GM12878 (cell line): ENCODE data around the gene MSL2. TPM values are rescaled to one million over a fixed set of nuclear protein-coding genes. Genes with fewer than 3 reads are reported as not detected.

Experiments used
- ATAC-seq: fragments of 200-7000 bp; cut with Tn5 transposase; 3 replicates; pipeline ENCODE4 v1.9.1; 2020; ENCODE audit warnings: mild to moderate bottlenecking, moderate library complexity
- BruUV-seq: library from RNA; stranded (reverse); fragments of 400-500 nt; replicated peaks from 2 replicates; lab custom pipeline; 2021; lab: Mats Ljungman, UMichigan
- CTCF ChIA-PET: fragments of 300-600 bp; sonication (Branson Sonifier 250); formaldehyde crosslinking; extraction: SDS; loops from one replicate; lab custom pipeline; 2021; ENCODE audit warnings: inconsistent platforms; lab: Yijun Ruan, JAX
- POLR2A ChIA-PET: fragments of 350-600 bp; formaldehyde crosslinking; extraction: SDS; loops from one replicate; lab custom pipeline; 2021; ENCODE audit warnings: inconsistent platforms; lab: Charles Lee
- RAD21 ChIA-PET: fragments of 300-600 bp; sonication (Branson Sonifier 250); formaldehyde crosslinking; loops from one replicate; lab custom pipeline; 2023; ENCODE audit warnings: antibody characterized with exemption; ENCODE audit not compliant: unreplicated experiment; lab: Charles Lee
- SMC1A ChIA-PET: fragments of 300-600 bp; sonication (Branson Sonifier 250); formaldehyde crosslinking; loops from one replicate; lab custom pipeline; 2023; ENCODE audit not compliant: unreplicated experiment, uncharacterized antibody; lab: Charles Lee
- DNase-seq: peaks from one replicate; pipeline ENCODE4 v3.0.0-alpha.2; 2011; ENCODE audit warnings: low read depth, low spot score
- FAIRE-seq: peaks from 3 replicates; lab custom pipeline; 2011; peaks lifted over from hg19 to GRCh38; lab: Jason Lieb, UNC
- H2AFZ ChIP-seq: 2 replicates; pipeline ENCODE4 v1.6.0; 2011; ENCODE audit warnings: low read depth, low read length, control low read depth; ENCODE audit not compliant: control insufficient read depth
- H3K27ac ChIP-seq: 2 replicates; pipeline ENCODE4 v1.5.1; 2011; ENCODE audit warnings: control low read depth; ENCODE audit not compliant: control insufficient read depth, insufficient read depth
- H3K27me3 ChIP-seq, 2 experiments: replicated peaks in 1 of 2; 2 replicates each; pipeline versions ENCODE4 v1.6.0 to v1.6.1; 2011; ENCODE audit warnings: low read length in 1 of 2; ENCODE audit not compliant: control insufficient read depth in 2 of 2, insufficient read depth in 2 of 2
- H3K36me3 ChIP-seq, 2 experiments: 2 replicates each; pipeline ENCODE4 v1.5.1; 2011; ENCODE audit warnings: low read length in 1 of 2; ENCODE audit not compliant: control insufficient read depth in 2 of 2, insufficient read depth in 2 of 2
- H3K4me1 ChIP-seq: 2 replicates; pipeline ENCODE4 v1.6.1; 2011; ENCODE audit warnings: mild to moderate bottlenecking, low read length, moderate library complexity, mixed read lengths; ENCODE audit not compliant: control insufficient read depth, insufficient read depth
- H3K4me2 ChIP-seq: 2 replicates; pipeline ENCODE4 v1.6.0; 2011; ENCODE audit warnings: control low read depth; ENCODE audit not compliant: control insufficient read depth, insufficient read depth
- H3K4me3 ChIP-seq: fragments of 200-600 bp; sonication (generic); 2 replicates; pipeline ENCODE4 v1.5.1; 2016
- H3K79me2 ChIP-seq: 2 replicates; pipeline ENCODE4 v1.6.0; 2011; ENCODE audit warnings: low read length; ENCODE audit not compliant: control insufficient read depth, insufficient read depth
- H3K9ac ChIP-seq: 2 replicates; pipeline ENCODE4 v1.8.0; 2011; ENCODE audit warnings: low read length, control low read depth, mixed read lengths; ENCODE audit not compliant: control insufficient read depth, insufficient read depth
- H3K9me3 ChIP-seq: replicated peaks from 3 replicates; pipeline ENCODE4 v1.5.1; 2011; ENCODE audit warnings: mild to moderate bottlenecking, low read length; ENCODE audit not compliant: control insufficient read depth, insufficient read depth
- H4K20me1 ChIP-seq: 2 replicates; pipeline ENCODE4 v1.6.0; 2011; ENCODE audit not compliant: control insufficient read depth, insufficient read depth
- ATF3 ChIP-seq: IDR thresholded peaks from 2 replicates; pipeline ENCODE4 v1.6.1; 2011; ENCODE audit warnings: low read depth, mild to moderate bottlenecking, low read length, moderate library complexity, borderline replicate concordance; ENCODE audit errors: extremely low read depth
- BCL3 ChIP-seq: IDR thresholded peaks from 2 replicates; pipeline ENCODE4 v1.6.1; 2011; ENCODE audit warnings: borderline replicate concordance, low read depth, mild to moderate bottlenecking, moderate library complexity, low read length; ENCODE audit not compliant: insufficient read depth, poor library complexity, severe bottlenecking
- CHD2 ChIP-seq: IDR thresholded peaks from 2 replicates; pipeline ENCODE4 v1.6.1; 2011; ENCODE audit warnings: low read depth, low read length, improper control_type of control experiment, borderline replicate concordance
- KAT2A ChIP-seq: conservative IDR thresholded peaks from 2 replicates; pipeline ENCODE4 v1.6.1; 2011; ENCODE audit warnings: low read depth, low read length; ENCODE audit not compliant: control insufficient read depth
- MTA3 ChIP-seq: IDR thresholded peaks from 2 replicates; pipeline ENCODE4 v1.6.1; 2012; ENCODE audit warnings: low read length, inconsistent platforms, borderline replicate concordance
- NFYB ChIP-seq: IDR thresholded peaks from 2 replicates; pipeline ENCODE4 v1.6.1; 2011; ENCODE audit warnings: low read depth, mild to moderate bottlenecking, low read length, improper control_type of control experiment, moderate library complexity; ENCODE audit not compliant: insufficient read depth
- NR2F1 ChIP-seq: fragments of 450-650 bp; conservative IDR thresholded peaks from 2 replicates; pipeline ENCODE4 v1.6.1; 2017; ENCODE audit warnings: mild to moderate bottlenecking
- PBX3 ChIP-seq: IDR thresholded peaks from 2 replicates; pipeline ENCODE4 v1.6.1; 2011; ENCODE audit warnings: mild to moderate bottlenecking, low read depth, low read length, moderate library complexity; ENCODE audit not compliant: insufficient replicate concordance
- POU2F2 ChIP-seq: IDR thresholded peaks from 3 replicates; pipeline ENCODE4 v1.6.1; 2011; ENCODE audit warnings: low read depth, mild to moderate bottlenecking, low read length, borderline replicate concordance
- RAD51 ChIP-seq: fragments of 450-650 bp; IDR thresholded peaks from 2 replicates; pipeline ENCODE4 v1.6.1; 2016; ENCODE audit warnings: moderate library complexity, mild to moderate bottlenecking, inconsistent platforms
- RFX5 ChIP-seq: IDR thresholded peaks from 2 replicates; pipeline ENCODE4 v1.6.1; 2011; ENCODE audit warnings: low read depth, low read length, improper control_type of control experiment
- SIX5 ChIP-seq: IDR thresholded peaks from 2 replicates; pipeline ENCODE4 v1.6.1; 2011; ENCODE audit warnings: mild to moderate bottlenecking, low read depth, low read length, moderate library complexity; ENCODE audit not compliant: severe bottlenecking
- STAT1 ChIP-seq: fragments of 450-650 bp; conservative IDR thresholded peaks from 2 replicates; pipeline ENCODE4 v1.6.1; 2014; ENCODE audit warnings: antibody characterized with exemption, mild to moderate bottlenecking
- TAF1 ChIP-seq: IDR thresholded peaks from 2 replicates; pipeline ENCODE4 v1.6.1; 2011; ENCODE audit warnings: mild to moderate bottlenecking, low read depth, low read length, borderline replicate concordance
- ZNF217 ChIP-seq: fragments of 450-650 bp; IDR thresholded peaks from 2 replicates; pipeline ENCODE4 v1.6.1; 2017; ENCODE audit warnings: antibody characterized with exemption, mild to moderate bottlenecking
- WGBS: methylation state at CpG from one replicate; pipeline ENCODE4 v1.1.6; 2016; ENCODE audit warnings: low lambda C conversion rate; ENCODE audit not compliant: insufficient replicate concordance, insufficient coverage; ENCODE audit errors: missing lambda C conversion rate; 5-methylcytosine and 5-hydroxymethylcytosine counted together
- in situ Hi-C: fragments of 300-500 bp; cut with MboI; formaldehyde crosslinking; loops from 9 replicates; pipeline ENCODE4 v1.14.3; 2018; ENCODE audit warnings: mixed read lengths
- intact Hi-C: fragments of 100-400 bp; cut with micrococcal nuclease; formaldehyde crosslinking; loops from one replicate; pipeline ENCODE4 v1.14.2; 2022; ENCODE audit not compliant: unreplicated experiment
- polyA plus RNA-seq, 11 experiments: library from polyadenylated mRNA; depleted of rRNA in 4 of 11; unstranded in 6 of 11; stranded (reverse) in 5 of 11; fragments of >200 nt; fragmentation: Nextera tagmentation in 4 of 11; fragmentation: Illumina TruSeq in 1 of 11; extraction: Ambion mirVana in 4 of 11; extraction: Trizol in 1 of 11; gene quantifications; 1 replicate in 1 of 11; 2 replicates in 10 of 11; pipeline versions ENCODE4 v1.2.1 to v1.2.3, GENCODE V29; 2011 to 2016; ENCODE audit warnings: inconsistent platforms in 2 of 11, missing spikeins in 2 of 11, low read depth in 1 of 11
- total RNA-seq, 4 experiments: library from RNA; depleted of rRNA in 3 of 4; stranded (reverse); fragments of >200 nt in 3 of 4; fragmentation: Illumina TruSeq in 1 of 4; extraction: Trizol in 1 of 4; gene quantifications; 2 replicates each; pipeline versions ENCODE4 v1.2.1 to v1.2.3, GENCODE V29; 2013 to 2021

Gene MSL2
- total and polyA plus RNA-seq, 10 of the 15 experiments (the other 5 are each of a cell fraction or from before 2014, with no cell fraction given), result 3.5 to 31.7 (median 10.5) TPM

GRCh38 chr3:136162322-136162721 is 33.8 kb downstream of the MSL2 start:
- no TSS peak for BruUV-seq

GRCh38 chr3:136161516-136161915 is 34.6 kb downstream of the MSL2 start:
- ChIA-PET CTCF (interaction anchor here (1.1 kb wide), 1 partner anchor 591 kb away, joined by 6 read pairs; no protein-coding TSS in a partner anchor), RAD21 (no interaction called here), POLR2A (no interaction called here), SMC1A (interaction anchor here (0.6 kb wide), 1 partner anchor 32 kb away, joined by 3 read pairs; no protein-coding TSS in a partner anchor)
- peaks cover 7% of the 10 kb centered on the region; the same call in 1 of the 2 replicates for H4K20me1 ChIP-seq
- in situ Hi-C loops, result no loop called here
- no peaks in the 10 kb centered on the region for H3K4me1 ChIP-seq
- FAIRE-seq (no peak), DNase-seq (no peak), ATAC-seq (no peak)
- H2AFZ ChIP-seq, result no peak overlapping the region
- H3K27me3 ChIP-seq, result no peaks in the 10 kb centered on the region
- H3K4me3 ChIP-seq, result no peak overlapping the region
- H3K9ac ChIP-seq, result no peak overlapping the region
- H3K79me2 ChIP-seq, result peaks cover 90% of the 10 kb centered on the region
- TF ChIP-seq TAF1 (no peak), NR2F1 (no peak), STAT1 (no peak), ATF3 (no peak), SIX5 (no peak), MTA3 (no peak), RAD51 (no peak), NFYB (no peak), POU2F2 (no peak), PBX3 (no peak)
- intact Hi-C loops, result no loop called here
- H3K4me2 ChIP-seq, result no peak overlapping the region
- peaks cover 2% of the 10 kb centered on the region for H3K9me3 ChIP-seq
- no TSS peak for BruUV-seq
- H3K36me3 ChIP-seq, result 0 out of 4 replicates have a peak, but pooled peaks cover 0 to 3% of the 10 kb centered on the region in 2 experiments
- no peak overlapping the region for H3K27ac ChIP-seq

More at GRCh38 chr3:136162322-136162721, 33.8 kb downstream of the MSL2 start:
- no peak overlapping the region for H3K9ac ChIP-seq
- H3K36me3 ChIP-seq, result 0 out of 4 replicates have a peak, but pooled peaks cover 0 to 3% of the 10 kb centered on the region in 2 experiments
- H2AFZ ChIP-seq, result no peak overlapping the region
- ATAC-seq (no peak), FAIRE-seq (no peak), DNase-seq (no peak)
- POLR2A ChIA-PET, result no interaction called here
- H3K9me3 ChIP-seq, result peaks cover 2% of the 10 kb centered on the region
- no peak overlapping the region for H3K4me2 ChIP-seq
- WGBS, result 97% methylated on average over 7 of the region's 7 CpGs
- H3K4me3 ChIP-seq, result no peak overlapping the region
- H4K20me1 ChIP-seq, result peaks cover 3% of the 10 kb centered on the region; the same call in 1 of the 2 replicates
- TF ChIP-seq CHD2, result no peak
- no peak for TF ChIP-seq KAT2A
- TF ChIP-seq BCL3, result no peak
- TF ChIP-seq ZNF217, result no peak
- TF ChIP-seq RFX5, result no peak
- CTCF ChIA-PET, result interaction anchor here (1.1 kb wide), 1 partner anchor 590 kb away, joined by 6 read pairs; no protein-coding TSS in a partner anchor
- H3K27me3 ChIP-seq, result no peaks in the 10 kb centered on the region
- intact Hi-C loops (no loop called here), in situ Hi-C loops (no loop called here)
- H3K27ac ChIP-seq, result no peak overlapping the region
- H3K4me1 ChIP-seq, result no peaks in the 10 kb centered on the region
- peaks cover 92% of the 10 kb centered on the region for H3K79me2 ChIP-seq
- SMC1A ChIA-PET, result no interaction called here
- RAD21 ChIA-PET, result no interaction called here
